Stimulated activated CD8-positive, alpha-beta memory T cell treated with anti-CD3 and anti-CD28 coated beads, Interleukin-15, amount 100 ng/mL, for 1 hour (primary cell): Measurements from ENCODE around the gene ASPDH.

Experiments used
- DNase-seq: peaks from one replicate; pipeline ENCODE4 v3.0.0-alpha.2; 2020; ENCODE audit warnings: low read depth

ASPDH gene

GRCh38 chr19:50496189-50497021 lies 17.3 kb downstream of the ASPDH start:
- DNase-seq, result no peak

- DNase-seq, result no peak
Measured at GRCh38 chr19:50495020-50495531, 18.6 kb downstream of the ASPDH start.

GRCh38 chr19:50494186-50495019 lies 19.3 kb downstream of the ASPDH start:
- DNase-seq, result no peak

- DNase-seq, result no peak
Measured at GRCh38 chr19:50493171-50493570, 20.5 kb downstream of the ASPDH start.

GRCh38 chr19:50492303-50493052 lies 21.2 kb downstream of the ASPDH start:
- no peak for DNase-seq

GRCh38 chr19:50490991-50491472 lies 22.7 kb downstream of the ASPDH start:
- DNase-seq, result no peak

GRCh38 chr19:50490411-50490811 lies 23.3 kb downstream of the ASPDH start:
- DNase-seq, result no peak

- no peak for DNase-seq
Measured at GRCh38 chr19:50489461-50490011, 24.2 kb downstream of the ASPDH start.

GRCh38 chr19:50488389-50489194 lies 25.1 kb downstream of the ASPDH start:
- no peak for DNase-seq

GRCh38 chr19:50486823-50487515 lies 26.7 kb downstream of the ASPDH start:
- peak; percentile 29 for DNase-seq

- DNase-seq, result no peak
Measured at GRCh38 chr19:50485284-50485955, 28.3 kb downstream of the ASPDH start.

- no peak for DNase-seq
Measured at GRCh38 chr19:50482916-50483315, 30.8 kb downstream of the ASPDH start.

GRCh38 chr19:50482271-50482855 lies 31.4 kb downstream of the ASPDH start:
- DNase-seq, result no peak

- DNase-seq, result no peak
Measured at GRCh38 chr19:50481351-50482149, 32.2 kb downstream of the ASPDH start.

GRCh38 chr19:50480281-50481111 lies 33.2 kb downstream of the ASPDH start:
- no peak for DNase-seq

GRCh38 chr19:50479761-50480251 lies 33.9 kb downstream of the ASPDH start:
- no peak for DNase-seq
